CD4-positive, alpha-beta T cell treated with Interleukin-15 for 1 hour (primary cell): ENCODE measurements around the gene MAGEA2.
"Not testable (repeated sequence)": the region's sequence is repeated elsewhere in the genome, so short reads cannot be mapped to it uniquely, and the experiment has no call there.

Source experiments
- DNase-seq: peaks from one replicate; pipeline ENCODE4 v3.0.0-alpha.2; 2020

The MAGEA2 gene, protein sequence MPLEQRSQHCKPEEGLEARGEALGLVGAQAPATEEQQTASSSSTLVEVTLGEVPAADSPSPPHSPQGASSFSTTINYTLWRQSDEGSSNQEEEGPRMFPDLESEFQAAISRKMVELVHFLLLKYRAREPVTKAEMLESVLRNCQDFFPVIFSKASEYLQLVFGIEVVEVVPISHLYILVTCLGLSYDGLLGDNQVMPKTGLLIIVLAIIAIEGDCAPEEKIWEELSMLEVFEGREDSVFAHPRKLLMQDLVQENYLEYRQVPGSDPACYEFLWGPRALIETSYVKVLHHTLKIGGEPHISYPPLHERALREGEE

DNA sequence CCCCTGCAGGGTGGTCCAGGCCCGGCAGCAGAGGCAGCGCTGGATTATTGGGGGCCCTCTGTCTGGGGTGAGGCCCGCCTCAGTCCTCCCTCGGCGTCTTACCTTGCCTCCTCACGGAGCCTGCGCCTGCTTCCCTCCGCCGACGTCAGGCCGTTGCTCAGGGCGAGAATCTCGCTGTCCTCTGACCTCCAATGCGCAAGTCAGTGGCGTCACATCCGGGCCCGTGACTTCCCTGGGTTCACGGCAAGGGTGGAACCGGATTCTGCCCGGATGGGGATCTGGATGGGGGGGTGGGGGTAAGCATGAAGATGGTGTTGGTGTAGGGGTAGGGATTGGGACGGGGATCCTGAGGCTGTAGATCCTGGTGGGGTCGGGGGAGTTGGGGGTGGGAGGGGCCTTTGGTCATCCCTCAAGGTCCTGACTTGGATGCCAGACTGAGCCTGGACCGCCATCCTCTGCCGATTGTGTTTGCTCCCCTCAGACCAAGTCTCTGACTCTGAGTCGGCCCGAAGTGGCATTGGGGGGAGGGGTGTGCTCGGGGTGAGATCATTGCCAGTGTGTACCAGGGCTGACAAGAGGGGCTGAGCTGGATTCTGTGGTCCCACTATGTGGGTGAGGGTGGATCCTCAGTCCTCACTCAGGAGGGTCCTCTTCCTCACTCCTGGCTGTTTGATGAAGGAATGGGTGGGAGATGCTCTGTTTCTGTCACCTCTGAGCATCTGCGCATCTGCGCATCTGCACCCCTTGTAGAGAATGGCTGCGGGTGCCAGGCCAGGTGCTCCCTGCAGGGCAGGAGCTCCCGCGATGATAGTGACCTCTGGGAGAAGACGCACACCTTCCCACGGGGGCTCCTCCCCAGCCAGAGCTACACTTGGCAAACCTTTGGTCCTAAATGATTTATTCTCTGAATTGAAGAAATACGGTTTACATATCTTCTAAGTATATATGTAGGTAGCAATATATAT, at the start of gene MAGEA2:
Gene MAGEA2 (minus strand): TSS at position 157 of the 965 bp plus-strand sequence. CDS start 2,479 bp downstream, outside the sequence.
- not testable (repeated sequence) for DNase-seq

DNA sequence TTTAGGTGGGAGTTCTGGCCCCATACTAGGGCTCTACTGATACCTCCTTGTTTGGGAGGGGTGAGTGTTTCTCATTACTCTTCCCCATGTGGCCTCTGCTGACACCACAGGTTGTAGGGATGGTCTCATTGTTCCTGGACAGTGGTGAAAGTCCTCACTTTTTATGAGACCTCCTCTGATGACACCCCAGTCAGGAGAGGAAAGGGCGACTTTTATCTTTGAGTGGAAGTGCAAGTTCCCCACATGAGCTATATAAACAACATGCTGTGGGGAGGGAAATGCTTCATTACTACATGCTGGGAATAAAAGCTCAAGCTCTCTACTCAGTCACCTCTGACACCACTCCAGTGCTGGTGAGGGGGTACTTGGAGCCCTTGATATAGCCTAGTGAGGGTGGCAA, 45.3 kb upstream of the MAGEA2 start:
- no peak for DNase-seq

DNA sequence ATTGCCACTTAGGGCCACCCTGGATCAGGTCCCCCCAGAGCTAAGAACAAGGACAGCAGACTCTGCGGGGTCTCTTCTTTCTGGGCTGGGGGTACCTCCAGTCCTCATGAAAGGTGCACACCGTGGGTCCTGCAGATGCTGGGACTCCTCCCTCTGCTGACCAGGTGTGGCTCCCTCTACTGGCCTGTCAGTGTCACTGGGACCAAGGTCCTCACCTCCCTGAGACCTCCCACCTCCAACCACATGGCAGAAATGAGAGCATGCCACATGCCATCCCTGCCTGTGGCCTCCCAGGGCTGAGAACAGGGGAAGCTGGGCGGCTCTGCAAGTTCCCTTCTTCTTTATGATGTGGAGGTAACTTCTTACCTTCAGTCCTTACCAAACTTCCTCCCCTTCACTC, 33.4 kb upstream of the MAGEA2 start:
- not testable (repeated sequence) for DNase-seq

DNA sequence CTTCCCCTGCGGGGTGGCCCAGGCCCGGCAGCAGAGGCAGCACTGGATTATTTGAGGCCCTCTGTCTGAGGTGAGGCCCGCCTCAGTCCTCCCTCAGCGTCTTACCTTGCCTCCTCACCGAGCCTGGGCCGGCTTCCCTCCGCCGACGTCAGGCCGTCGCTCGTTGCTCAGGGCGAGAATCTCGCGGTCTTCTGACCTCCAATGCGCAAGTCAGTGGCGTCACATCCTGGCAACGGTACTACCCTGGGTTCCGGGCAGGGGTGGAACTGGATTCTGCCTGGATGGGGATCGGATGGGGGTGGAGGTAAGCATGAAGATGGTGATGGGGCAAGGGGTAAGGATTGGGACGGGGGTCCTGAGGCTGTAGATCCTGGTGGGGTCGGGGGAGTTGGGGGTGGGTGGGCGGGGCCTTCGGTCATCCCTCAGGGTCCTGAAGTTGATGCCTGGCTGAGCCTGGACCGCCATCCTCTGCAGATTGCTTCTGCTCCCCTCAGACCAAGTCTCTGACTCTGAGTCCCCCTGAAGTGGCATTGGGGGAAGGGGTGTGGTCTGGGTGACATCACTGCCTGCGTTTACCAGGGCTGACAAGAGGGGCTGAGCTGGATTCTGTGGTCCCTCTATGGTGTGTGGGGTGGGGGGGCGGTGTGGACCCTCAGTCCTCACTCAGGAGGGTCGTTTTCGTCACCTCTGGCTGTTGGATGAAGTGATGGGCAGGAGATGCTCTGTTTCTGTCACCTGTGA, 16.1 kb upstream of the MAGEA2 start, which contains the start of gene MAGEA6:
Gene MAGEA6 (minus strand): TSS at position 141 of the 741 bp plus-strand sequence. CDS start 2,039 bp downstream, outside the sequence.
- not testable (repeated sequence) for DNase-seq

DNA sequence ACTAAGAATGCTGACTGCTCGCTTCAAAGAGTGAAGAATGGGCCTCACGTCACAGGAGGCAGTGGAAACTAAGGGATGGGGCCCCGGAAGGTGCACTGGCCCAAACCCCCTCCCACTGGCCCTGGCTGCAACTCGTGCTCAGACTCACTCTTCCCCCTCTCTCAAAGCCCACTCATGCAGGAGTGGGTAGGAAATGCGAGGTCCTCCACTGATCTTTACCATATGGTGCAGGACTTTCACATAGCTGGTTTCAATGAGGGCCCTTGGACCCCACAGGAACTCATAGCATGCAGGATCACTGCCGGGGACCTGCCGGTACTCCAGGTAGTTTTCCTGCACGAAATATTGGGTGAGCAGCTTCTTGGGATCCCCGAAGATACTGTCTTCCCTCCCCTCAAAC, 12.9 kb upstream of the MAGEA2 start:
- not testable (repeated sequence) for DNase-seq

DNA sequence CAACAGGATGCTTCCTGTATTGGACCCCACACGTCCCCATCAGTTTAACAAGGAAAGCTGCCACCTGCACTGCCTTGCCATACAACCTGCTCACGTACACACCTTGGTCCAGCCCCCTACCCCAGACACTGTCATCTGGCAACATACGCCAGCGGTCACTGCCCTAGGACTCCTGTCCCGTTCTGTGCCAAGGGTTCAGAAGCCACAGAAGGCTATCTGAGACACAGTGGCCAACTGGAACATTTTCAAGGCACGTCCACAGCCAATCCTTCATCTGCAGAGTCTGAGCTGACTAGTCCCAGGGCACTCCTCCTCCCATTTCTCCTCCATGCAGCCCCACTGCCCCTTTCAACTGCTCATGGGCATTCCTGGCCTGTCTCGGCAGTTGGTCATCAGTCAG, 7.9 kb upstream of the MAGEA2 start:
- DNase-seq, result not testable (repeated sequence)

DNA sequence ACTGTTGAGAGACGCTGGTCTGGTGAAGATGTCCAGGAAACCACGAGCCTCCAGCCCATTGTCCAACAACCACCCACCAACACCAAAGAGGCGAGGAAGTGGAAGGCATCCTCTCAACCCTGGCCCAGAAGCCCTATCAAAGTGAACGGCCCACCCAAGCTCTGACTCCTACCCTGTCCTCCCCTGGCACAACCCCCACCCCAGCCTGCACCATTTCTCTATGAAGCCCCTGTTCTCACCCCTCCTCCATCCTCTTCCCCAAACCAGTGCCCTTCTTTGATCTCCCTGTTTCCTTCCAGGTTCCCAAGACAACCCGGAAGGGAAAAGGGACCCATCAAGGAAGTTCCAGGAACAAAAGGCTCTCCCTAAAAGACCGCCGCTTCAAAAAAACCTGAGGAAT, 5.9 kb upstream of the MAGEA2 start:
- not testable (repeated sequence) for DNase-seq

DNA sequence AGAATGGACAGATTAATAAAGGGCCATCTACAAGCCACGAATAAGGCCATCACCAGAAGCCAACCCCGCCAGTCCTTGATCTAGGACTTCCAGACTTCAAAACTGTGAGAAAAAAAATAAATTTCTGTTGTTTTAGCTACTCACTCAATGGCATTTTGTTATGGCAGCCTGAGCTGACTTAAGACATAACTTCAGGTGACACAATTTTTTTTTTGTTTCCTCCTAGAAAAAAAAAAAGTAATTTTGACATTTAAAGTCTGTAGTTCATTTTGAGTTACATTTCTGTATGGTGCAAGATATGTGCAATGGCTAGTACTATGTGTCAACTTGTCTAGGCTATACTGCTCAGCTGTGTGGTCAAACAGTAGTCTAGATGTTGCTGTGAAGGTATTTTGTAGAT, 5.3 kb upstream of the MAGEA2 start, which contains the start of gene CSAG3:
Gene CSAG3 (plus strand): TSS at position 301 of the 400 bp plus-strand sequence.
- not testable (repeated sequence) for DNase-seq

DNA sequence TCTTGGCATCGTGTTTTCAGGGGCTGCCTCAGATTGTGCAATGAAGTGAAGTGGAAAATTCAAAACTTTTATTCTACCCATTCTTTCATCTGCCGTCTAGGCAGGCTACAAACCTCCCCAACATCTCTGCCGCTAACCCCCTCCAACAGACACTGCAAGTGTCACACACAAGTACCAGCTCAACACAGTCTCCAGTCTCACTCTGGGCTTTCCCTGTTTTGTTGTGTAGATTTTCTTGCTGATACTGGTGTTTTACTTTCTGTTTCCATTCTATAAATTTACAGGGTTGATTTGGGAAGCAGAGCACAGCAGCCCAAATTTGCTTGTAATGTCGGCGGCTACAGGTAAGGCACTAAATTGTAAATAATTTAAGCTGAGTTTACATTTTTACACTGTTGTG, 1.2 kb upstream of the MAGEA2 start:
- not testable (repeated sequence) for DNase-seq

DNA sequence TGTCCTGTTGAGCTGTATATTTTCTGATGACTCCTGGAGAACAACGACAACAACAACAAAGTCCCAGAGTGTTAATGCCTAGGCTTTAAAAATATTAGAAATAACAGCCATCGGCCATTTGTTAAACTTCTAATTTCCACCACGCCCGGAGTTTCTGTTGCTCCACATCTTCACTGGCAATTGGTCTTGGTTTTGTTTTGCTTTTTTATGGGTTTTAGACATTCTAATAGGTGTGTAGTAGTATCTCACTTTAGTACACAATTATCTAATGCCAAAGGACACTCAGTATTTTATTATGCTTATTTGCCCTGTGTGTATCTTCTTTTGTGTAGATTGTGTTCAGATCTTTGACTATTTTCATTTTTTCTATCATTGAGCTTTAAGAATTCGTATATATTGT, 15.1 kb downstream of the MAGEA2 start:
- DNase-seq, result no peak

DNA sequence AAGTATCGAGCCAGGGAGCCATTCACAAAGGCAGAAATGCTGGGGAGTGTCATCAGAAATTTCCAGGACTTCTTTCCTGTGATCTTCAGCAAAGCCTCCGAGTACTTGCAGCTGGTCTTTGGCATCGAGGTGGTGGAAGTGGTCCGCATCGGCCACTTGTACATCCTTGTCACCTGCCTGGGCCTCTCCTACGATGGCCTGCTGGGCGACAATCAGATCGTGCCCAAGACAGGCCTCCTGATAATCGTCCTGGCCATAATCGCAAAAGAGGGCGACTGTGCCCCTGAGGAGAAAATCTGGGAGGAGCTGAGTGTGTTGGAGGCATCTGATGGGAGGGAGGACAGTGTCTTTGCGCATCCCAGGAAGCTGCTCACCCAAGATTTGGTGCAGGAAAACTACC, 17.1 kb downstream of the MAGEA2 start:
- DNase-seq, result not testable (repeated sequence)

DNA sequence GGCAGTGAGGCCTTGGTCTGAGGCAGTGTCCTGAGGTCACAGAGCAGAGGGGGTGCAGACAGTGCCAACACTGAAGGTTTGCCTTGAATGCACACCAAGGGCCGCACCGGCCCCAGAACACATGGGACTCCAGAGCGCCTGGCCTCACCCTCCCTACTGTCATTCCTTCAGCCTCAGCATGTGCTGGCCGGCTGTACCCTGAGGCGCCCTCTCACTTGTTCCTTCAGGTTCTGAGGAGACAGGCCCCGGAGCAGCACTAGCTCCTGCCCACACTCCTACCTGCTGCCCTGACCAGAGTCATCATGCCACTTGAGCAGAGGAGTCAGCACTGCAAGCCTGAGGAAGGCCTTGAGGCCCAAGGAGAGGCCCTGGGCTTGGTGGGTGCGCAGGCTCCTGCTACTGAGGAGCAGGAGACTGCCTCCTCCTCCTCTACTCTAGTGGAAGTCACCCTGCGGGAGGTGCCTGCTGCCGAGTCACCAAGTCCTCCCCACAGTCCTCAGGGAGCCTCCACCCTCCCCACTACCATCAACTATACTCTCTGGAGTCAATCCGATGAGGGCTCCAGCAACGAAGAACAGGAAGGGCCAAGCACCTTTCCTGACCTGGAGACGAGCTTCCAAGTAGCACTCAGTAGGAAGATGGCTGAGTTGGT, 17.7 kb downstream of the MAGEA2 start:
- no peak for DNase-seq

DNA sequence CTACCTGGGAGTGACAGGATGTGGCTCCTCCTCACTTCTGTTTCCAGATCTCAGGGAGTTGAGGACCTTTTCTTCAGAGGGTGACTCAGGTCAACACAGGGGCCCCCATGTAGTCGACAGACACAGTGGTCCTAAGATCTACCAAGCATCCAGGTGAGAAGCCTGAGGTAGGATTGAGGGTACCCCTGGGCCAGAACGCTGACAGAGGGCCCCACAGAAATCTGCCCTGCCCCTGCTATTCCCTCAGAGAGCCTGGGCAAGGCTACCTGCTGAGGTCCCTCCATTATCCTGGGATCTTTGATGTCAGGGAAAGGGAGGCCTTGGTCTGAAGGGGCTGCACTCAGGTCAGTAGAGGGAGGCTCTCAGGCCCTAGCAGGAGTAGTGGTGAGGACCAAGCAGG, 18.5 kb downstream of the MAGEA2 start:
- DNase-seq, result no peak

DNA sequence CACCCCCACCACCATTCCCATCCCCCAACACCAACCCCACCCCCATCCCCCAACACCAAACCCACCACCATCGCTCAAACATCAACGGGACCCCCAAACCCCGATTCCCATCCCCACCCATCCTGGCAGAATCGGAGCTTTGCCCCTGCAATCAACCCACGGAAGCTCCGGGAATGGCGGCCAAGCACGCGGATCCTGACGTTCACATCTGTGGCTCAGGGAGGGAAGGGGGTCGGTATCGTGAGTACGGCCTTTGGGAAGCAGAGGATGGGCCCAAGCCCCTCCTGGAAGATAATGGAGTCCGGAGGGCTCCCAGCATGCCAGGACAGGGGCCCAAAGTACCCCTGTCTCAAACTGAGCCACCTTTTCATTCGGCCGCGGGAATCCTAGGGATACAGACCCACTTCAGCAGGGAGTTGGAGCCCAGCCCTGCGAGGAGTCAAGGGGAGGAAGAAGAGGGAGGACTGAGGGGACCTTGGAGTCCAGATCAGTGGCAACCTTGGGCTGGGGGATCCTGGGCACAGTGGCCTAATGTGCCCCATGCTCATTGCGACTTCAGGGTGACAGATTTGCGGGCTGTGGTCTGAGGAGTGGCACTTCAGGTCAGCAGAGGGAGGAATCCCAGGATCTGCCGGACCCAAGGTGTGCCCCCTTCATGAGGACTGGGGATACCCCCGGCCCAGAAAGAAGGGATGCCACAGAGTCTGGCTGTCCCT, 19.3 kb downstream of the MAGEA2 start:
- DNase-seq, result not testable (repeated sequence)

DNA sequence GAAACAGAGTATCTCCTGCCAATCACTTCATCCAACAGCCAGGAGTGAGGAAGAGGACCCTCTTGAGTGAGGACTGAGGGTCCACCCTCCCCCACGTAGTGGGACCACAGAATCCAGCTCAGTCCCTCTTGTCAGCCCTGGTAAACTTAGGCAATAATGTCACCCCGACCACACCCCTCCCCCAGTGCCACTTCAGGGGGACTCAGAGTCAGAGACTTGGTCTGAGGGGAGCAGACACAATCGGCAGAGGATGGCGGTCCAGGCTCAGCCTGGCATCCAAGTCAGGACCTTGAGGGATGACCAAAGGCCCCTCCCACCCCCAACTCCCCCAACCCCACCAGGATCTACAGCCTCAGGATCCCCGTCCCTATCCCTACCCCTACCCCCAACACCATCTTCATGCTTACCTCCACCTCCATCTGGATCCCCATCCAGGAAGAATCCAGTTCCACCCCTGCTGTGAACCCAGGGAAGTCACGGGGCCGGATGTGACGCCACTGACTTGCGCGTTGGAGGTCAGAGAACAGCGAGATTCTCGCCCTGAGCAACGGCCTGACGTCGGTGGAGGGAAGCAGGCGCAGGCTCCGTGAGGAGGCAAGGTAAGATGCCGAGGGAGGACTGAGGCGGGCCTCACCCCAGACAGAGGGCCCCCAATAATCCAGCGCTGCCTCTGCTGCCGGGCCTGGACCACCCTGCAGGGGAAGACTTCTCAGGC, 20.2 kb downstream of the MAGEA2 start, which contains the start of the genes CSAG1 and MAGEA12:
Gene CSAG1 (minus strand): TSS at position 461 of the 715 bp plus-strand sequence. CDS start 1,261 bp downstream, outside the sequence.
Gene MAGEA12 (plus strand): TSS at position 497 of the 715 bp plus-strand sequence. CDS start 2,405 bp downstream, outside the sequence.
- DNase-seq, result no peak

DNA sequence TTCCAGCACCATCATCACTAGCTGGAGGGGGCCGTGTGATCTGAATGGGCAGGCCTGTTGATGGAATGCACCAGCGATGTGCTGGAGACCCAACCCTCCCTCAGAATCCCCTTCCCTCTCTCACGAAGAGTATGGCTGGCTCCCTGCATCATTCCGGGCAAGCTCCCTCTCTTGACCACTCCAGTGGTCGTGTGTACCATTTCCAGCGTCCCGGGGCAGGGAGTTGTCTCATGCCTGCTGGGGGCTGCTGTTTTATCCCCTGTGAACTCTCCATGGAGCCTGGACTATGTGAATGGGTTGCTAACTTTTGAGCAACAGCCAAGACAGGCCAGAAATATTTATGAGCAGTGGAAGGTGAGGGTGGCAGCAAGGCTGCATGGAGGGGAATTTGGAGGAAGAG, 28.2 kb downstream of the MAGEA2 start:
- DNase-seq, result no peak

DNA sequence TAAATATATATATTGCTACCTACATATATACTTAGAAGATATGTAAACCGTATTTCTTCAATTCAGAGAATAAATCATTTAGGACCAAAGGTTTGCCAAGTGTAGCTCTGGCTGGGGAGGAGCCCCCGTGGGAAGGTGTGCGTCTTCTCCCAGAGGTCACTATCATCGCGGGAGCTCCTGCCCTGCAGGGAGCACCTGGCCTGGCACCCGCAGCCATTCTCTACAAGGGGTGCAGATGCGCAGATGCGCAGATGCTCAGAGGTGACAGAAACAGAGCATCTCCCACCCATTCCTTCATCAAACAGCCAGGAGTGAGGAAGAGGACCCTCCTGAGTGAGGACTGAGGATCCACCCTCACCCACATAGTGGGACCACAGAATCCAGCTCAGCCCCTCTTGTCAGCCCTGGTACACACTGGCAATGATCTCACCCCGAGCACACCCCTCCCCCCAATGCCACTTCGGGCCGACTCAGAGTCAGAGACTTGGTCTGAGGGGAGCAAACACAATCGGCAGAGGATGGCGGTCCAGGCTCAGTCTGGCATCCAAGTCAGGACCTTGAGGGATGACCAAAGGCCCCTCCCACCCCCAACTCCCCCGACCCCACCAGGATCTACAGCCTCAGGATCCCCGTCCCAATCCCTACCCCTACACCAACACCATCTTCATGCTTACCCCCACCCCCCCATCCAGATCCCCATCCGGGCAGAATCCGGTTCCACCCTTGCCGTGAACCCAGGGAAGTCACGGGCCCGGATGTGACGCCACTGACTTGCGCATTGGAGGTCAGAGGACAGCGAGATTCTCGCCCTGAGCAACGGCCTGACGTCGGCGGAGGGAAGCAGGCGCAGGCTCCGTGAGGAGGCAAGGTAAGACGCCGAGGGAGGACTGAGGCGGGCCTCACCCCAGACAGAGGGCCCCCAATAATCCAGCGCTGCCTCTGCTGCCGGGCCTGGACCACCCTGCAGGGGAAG, 39.5 kb downstream of the MAGEA2 start, which contains the start of gene MAGEA2B:
Gene MAGEA2B (plus strand): TSS at position 814 of the 973 bp plus-strand sequence. CDS start 2,479 bp downstream, outside the sequence.
- DNase-seq, result not testable (repeated sequence)

DNA sequence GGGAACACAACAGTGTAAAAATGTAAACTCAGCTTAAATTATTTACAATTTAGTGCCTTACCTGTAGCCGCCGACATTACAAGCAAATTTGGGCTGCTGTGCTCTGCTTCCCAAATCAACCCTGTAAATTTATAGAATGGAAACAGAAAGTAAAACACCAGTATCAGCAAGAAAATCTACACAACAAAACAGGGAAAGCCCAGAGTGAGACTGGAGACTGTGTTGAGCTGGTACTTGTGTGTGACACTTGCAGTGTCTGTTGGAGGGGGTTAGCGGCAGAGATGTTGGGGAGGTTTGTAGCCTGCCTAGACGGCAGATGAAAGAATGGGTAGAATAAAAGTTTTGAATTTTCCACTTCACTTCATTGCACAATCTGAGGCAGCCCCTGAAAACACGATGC, 40.4 kb downstream of the MAGEA2 start:
- not testable (repeated sequence) for DNase-seq

DNA sequence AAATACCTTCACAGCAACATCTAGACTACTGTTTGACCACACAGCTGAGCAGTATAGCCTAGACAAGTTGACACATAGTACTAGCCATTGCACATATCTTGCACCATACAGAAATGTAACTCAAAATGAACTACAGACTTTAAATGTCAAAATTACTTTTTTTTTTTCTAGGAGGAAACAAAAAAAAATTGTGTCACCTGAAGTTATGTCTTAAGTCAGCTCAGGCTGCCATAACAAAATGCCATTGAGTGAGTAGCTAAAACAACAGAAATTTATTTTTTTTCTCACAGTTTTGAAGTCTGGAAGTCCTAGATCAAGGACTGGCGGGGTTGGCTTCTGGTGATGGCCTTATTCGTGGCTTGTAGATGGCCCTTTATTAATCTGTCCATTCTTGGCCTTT, 44.5 kb downstream of the MAGEA2 start, which contains the start of gene CSAG2:
Gene CSAG2 (minus strand): TSS at position 101 of the 400 bp plus-strand sequence. CDS start 161 bp downstream, outside the sequence.
- DNase-seq, result not testable (repeated sequence)
